NCI-H345 (cell line): ENCODE results near the gene CCDC78.

Experiments
- DNase-seq: peaks from one replicate; lab custom pipeline; 2025; lab: John Stamatoyannopoulos, UW

CCDC78 gene

GRCh38 chr16:739560-740458 lies 13.6 kb upstream of the CCDC78 start:
- DNase-seq = no peak

GRCh38 chr16:736936-737481 lies 10.8 kb upstream of the CCDC78 start:
- no peak for DNase-seq

- DNase-seq = no peak
Observed at GRCh38 chr16:735982-736453, 9.8 kb upstream of the CCDC78 start.

GRCh38 chr16:734981-735881 lies 9.0 kb upstream of the CCDC78 start:
- DNase-seq = no peak

GRCh38 chr16:734208-734980 lies 8.2 kb upstream of the CCDC78 start:
- no peak for DNase-seq

GRCh38 chr16:733382-734207 lies 7.4 kb upstream of the CCDC78 start:
- no peak for DNase-seq

- no peak for DNase-seq
Observed at GRCh38 chr16:732936-733335, 6.7 kb upstream of the CCDC78 start.

- no peak for DNase-seq
Observed at GRCh38 chr16:732332-732731, 6.1 kb upstream of the CCDC78 start.

GRCh38 chr16:730666-731509 lies 4.6 kb upstream of the CCDC78 start:
- no peak for DNase-seq

GRCh38 chr16:729768-730665 lies 3.8 kb upstream of the CCDC78 start:
- DNase-seq = no peak

- no peak for DNase-seq
Observed at GRCh38 chr16:728890-729744, 2.9 kb upstream of the CCDC78 start.

GRCh38 chr16:728131-728889 lies 2.1 kb upstream of the CCDC78 start:
- DNase-seq = peak; percentile 66

GRCh38 chr16:727291-727977 lies 1.2 kb upstream of the CCDC78 start:
- DNase-seq = no peak

- DNase-seq = no peak
Observed at GRCh38 chr16:726188-726437, 130 bp downstream of the CCDC78 start.

GRCh38 chr16:725463-726187 lies 618 bp downstream of the CCDC78 start:
- DNase-seq = peak; percentile 31

- no peak for DNase-seq
Observed at GRCh38 chr16:725041-725376, 1.2 kb downstream of the CCDC78 start.
